Measurements from ENCODE around the gene CCBE1. TPM values are rescaled to one million over a fixed set of nuclear protein-coding genes. Genes with fewer than 3 reads are reported as not detected.

Gene CCBE1
- total RNA-seq, 1 experiment from 2014 or later: 6.5 TPM

DNA sequence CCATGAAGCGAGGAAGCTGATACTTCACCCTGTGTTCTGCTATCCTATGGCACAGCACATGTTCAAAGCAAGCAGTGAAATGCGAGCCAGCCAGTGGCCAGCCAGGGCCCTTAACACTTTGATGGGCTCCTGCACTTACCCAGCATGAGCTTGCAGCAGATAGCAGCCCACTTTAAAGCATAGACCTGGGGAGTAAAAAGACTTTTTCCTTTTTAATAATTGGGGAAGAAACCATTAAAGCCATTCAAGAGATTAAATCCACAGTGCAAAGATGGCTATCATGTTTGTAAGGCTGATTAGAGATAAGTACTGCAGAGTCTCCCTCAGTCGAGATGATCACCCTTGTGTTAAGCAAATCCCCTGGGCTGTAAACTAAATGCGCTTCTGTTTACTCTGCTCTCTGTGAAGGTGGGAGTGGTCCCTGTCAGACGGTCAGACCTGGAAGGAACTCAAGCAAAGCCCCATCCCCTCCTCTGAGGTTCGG is 15.7 kb downstream of the CCBE1 start:
- DNase-seq (ENCODE audit: low read depth): no peak

DNA sequence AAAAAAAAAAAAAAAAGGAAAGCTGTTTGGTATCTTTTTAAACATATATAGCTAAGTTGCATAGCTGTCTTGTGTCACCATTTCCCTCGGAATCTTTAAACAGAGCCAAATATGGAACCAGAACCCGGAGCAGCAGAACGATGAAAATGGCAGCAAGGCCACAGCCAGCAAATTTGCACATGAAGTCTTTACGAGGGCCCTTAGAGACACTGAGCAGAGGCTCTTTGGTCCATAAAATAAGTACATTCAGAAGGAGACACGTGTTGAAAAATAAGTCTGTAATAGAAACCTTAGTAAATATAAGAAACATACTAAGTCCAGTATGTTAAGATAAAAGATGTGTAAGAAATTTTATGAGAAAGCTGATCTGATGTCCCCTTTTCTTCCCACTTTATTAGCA is 16.2 kb downstream of the CCBE1 start:
- DNase-seq (ENCODE audit: low read depth): no peak

DNA sequence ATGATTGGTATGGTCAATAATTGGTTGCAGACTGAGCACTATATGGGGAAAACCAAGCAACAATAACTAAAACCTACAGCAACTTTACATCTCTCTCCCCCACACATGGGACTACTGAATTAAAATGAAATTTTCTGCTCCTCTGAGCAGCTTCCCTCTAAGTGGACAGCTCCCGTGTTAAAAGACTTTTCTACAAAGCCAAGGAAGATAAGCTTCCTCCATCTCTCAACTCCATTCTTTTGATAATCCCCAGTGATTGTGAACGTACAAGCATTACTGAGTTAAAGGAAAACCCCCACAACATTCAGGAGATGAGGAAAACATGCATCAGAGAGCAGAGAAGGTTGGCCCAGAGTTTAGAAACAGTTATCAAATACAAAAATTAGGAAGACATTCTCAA is 21.9 kb downstream of the CCBE1 start:
- DNase-seq (ENCODE audit: low read depth): no peak

DNA sequence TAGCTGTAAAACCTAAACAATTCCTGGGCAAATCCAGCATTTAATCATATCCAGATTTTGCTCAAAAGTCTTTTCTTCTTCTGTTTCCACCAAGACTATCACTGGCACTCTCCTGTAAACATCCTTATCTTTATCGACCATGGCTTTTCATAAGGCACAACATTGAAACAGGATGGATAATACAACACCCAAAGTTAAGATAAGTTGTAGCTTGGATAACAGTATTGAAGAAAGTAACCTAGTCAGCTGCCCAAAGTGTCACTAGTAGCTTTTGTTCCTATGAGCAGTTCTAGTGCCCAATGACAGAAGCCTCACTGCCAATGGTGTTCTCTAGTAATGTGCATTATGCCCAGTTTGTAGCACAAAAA is 22.3 kb downstream of the CCBE1 start:
- no peak for DNase-seq (ENCODE audit: low read depth)

DNA sequence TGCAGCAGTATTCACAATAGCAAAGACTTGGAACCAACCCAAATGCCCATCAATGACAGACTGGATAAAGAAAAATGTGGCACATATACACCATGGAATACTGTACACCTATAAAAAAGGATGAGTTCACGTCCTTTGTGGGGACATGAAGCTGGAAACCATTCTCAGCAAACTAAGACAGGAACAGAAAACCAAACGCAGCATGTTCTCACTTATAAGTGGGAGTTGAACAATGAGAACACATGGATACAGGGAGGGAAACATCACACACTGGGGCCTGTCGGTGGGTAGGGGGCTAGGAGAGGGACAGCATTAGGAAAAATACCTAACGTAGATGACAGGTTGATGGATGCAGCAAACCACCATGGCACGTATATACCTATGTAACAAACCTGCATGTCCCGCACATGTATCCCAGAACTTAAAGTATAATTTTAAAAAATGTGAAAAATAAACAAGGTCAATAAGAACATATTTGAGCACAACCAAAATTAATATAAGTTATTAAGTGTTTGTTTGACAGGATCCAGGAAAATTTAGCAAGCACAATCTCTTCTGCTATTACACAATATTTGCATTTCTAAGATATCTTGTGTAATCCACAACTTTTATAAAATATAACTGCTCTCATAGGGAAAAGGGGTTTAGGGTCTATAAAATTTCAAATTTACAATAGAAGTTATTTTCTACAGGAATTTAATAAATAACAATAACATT is 22.9 kb downstream of the CCBE1 start:
- no peak for DNase-seq (ENCODE audit: low read depth)

DNA sequence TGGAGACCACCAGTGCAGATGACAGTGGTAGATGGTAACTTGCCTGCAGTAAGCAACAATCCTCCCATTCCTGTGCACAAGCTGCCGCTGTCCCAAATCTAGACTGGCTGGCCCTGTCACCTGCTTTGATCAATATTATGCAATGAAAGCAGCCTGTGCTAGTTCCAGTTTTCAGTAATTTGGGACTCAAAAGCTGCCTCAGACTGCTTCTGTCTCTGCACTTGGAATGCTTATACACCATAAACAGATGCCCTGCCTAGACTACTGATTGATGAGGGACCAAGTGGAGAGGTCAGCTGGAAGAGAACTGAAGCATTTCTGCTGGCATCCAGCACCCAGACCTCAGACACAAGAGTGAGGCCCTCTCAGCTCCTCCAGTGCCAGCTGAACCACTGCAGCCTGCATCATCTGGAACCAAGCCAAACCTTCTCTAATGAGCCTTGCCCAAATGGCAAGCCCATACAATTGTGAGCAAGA is 24.9 kb downstream of the CCBE1 start:
- DNase-seq (ENCODE audit: low read depth): peak; percentile 53

DNA sequence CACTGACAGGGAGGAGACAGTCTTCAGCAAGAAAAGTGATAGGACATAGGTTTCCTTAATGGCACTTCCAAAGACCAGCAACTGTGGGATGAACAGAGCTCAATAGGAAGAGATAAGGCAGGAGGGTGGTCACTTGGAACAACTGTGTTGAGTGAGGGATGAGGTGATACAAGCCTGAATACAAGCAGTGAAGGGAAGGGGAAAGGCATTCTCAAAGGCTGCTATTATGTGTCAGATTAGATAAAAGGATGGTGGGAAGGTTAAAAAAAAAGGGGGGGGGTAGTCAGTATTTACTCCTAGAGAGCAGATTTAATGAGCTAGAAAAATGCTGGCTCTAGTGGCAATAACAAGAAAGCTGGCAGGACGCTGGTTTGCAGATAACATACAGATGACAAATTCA is 25.7 kb downstream of the CCBE1 start:
- no peak for DNase-seq (ENCODE audit: low read depth)

DNA sequence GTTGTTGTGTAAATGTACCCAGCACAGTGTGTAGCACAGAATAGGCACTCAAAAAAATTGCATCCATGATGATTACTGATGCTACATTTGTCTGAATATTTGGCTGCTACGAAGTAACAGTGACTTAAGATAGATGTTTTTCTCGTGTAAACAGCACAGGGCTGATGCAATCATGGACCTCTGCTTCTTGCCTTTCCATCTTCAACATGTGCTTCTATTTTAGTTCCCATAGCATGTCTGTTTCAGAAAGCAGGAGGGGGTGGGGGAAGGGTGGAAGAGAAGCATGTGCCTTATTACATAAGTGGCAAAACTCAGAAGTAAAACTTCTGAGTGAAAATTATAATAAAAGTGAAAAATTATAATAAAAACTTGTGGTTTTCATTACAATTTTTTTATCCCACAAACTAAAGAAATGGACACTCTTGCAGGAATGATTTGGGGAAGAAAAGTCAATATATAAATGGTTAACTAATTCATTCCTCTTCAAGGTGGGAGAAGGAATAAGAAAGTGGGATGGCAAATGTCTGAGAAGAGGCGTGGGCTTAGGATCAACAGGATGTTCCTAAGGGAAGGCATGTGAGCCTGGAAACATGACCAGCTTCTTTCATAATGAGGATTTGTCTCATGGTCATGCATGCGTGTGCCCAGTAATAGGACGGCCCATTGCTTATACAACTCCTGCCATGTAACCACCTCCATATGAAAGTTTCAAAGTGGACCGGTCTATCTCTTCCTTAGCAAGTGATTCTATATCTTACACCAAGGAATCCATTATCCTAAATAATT is 27.2 kb downstream of the CCBE1 start:
- DNase-seq (ENCODE audit: low read depth): no peak

DNA sequence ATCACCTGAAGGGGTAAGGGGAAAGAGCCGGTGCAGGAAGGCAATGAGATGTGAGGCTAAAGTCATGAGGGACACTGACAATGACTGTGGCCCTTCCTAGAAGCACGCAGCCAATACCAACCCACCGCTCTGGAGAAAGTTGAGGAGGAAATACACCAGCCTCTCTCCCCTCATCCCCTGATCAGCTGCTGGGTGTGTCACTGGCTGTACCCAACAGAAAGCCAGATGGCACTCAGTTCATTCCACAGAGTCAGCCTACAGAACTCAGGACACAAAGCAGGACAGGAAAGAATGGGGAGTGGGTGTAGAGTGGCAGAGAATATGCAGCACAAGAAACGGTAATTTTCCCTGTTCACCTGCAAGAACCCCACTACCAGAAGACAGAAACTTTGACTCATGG is 29.7 kb downstream of the CCBE1 start:
- DNase-seq (ENCODE audit: low read depth): no peak

DNA sequence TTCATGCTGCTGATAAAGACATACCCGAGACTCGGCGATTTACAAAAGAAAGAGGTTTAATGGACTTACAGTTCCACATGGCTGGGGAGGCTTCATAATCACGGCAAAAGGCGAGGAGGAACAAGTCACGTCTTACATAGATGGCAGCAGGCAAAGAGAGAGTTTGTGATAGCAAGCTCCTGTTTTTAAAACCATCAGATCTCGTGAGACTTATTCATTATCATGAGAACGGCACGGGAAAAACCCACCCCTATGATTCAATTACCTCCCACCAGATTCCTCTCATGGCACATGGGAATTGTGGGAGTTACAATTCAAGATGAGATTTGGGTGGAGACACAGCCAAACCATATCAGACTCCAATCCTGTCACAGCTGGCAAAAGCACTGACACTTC is 31.2 kb downstream of the CCBE1 start:
- peak; percentile 36 for DNase-seq (ENCODE audit: low read depth)

DNA sequence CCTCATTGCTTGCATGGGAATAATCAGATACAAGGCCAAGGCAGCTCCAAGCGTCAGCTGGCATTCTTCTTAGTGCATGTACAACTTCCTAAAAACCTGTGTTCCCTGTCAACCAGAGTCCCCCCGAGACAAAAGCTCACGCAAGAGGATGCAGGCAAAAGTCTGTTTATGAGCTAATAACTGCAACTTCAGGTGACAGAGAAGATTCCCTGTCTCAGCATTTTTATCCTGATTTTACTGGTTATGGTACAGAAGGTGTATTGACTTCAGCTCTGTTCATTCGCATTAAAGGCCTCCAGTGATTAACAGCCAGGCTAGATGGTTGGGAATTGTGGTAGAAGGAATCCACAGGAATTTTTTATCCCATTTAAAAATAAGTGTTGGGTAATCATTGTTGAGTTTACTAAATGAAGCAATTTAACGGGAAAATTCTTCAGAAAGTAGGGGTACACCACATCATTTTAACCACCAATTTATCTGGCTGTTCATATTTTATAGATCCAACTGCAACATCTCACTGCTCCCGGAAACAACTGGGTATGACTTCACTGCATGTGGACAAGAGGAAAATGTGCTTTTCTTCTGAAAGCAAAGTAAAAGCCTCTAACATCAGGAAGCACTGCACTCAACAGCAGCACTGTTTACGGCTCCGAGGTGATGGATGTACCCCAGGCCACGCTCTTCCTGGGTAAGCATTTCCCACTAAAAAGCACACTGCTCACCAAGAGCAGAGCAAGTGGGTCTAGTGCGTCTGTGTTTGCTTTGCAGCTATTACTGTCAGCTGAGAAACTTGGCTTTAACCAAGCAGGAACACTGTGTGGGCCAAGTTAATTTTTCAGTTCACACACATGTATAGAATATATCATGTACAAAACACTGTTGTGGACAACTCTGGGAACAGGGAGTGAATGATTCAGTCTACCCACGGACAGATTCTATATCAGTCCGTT is 31.9 kb downstream of the CCBE1 start:
- peak; percentile 9 for DNase-seq (ENCODE audit: low read depth)

DNA sequence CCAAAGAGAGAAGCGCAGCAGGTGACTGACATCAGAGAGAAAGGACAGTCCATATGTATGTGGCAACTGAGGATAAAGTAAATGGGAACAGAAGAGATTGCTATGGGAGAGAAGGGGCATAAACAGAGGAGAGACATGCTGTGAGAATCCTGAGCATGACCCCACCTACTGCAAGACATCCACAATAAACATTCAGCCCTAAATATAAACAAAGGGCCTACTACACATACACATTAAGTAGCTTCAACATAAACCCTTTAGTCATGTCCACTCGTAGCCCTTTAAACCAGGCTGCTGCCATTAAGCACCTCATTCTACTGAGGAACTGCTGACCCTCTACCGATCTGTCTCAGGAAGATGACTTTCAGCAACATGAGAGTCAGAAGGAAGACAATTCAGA is 32.9 kb downstream of the CCBE1 start:
- DNase-seq (ENCODE audit: low read depth): no peak

DNA sequence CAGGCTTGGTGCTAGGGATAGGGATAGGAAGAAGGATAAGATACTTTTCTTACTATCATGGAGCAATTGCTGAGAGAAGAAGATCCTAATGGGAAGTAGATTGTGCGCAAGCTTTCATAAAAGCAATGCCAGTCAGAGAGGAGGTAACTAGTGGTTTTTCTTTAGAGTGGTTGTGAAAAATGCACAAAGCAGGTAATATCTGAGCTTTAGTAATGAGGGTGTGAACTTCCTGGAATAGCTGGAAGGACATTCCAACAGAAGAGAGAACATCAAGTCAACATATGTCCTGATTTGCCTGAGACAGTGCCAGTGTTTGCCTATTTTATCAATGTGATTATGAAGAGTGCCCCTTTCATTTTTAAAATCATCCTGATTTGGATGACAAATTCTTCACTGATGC is 34.1 kb downstream of the CCBE1 start:
- DNase-seq (ENCODE audit: low read depth): no peak

DNA sequence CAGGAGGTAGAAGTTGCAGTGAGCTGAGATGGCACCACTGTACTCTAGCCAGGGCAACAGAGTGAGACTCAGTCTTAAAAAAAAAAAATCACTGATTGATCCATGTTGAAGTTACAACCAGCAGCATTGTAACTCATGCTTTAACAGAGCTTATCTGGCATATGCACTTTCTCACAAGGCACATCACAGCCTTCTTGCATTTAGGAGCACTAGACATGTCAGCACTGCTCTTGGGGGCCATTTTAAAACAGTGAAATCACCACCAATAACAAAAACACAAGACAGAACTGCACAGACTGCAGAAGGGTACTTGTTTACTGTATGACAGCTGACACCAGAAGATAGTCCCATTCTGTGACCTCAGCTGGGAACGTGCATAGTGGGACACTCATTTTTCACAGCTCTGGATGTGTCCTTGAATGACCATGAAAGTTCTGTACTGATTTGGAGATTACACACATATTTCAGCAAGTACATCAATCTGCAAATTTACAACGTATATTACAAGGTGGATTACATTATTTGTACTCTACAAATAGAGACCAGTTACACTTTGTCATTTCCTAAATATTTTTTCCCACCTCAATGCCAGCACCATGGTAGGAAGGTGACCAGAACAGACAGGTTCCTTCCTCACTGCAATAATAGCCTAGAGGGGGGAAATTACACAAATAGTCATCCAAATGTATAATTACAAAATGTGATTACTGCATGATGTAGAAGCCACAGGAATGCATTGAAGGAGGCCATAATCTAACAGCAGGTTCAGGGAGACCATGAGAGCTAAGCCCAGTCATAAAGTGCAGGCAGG is 35.1 kb downstream of the CCBE1 start:
- peak; percentile 79 for DNase-seq (ENCODE audit: low read depth)

DNA sequence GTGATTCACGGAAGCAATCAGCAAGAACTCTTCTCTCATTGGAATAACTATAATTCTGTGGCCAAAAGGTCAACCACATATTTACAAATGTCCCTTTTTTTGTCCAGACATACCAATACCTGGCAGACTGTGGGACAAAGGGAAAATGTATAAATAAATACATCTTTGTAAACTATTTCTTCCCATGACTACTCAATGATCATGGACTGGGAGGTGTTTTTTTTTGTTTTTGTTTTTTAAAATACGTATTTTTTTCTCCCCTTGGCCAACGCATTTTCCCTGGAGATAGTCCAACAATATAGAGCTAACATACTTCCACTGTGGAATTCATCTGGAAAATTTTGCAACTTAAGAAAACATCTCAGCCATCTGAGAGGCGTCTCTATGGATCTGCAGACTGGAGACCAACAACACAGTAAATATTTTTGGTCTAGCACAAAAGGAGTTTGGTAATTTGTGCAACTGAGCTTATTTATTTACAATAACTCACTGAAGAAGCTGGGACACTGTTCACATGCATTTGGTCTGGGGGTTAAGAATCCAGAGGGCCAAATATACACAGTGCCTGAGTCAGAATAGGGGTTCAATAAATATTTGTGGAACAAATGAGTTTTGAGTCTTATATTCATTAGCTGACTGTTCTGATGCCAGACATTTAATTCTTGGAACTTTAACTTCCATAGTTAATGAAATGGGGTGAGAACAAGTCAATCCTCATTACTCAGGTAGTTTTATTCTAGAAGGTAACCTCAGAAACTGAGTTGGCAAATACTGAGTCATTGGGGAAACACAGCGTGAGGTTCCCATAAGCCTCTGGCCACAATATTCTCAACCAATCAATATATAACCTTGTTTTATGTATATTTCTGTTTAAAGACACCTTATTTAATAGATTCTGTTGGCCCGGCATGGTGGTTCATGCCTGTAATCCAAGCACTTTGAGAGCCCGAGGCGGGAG is 36.2 kb downstream of the CCBE1 start:
- DNase-seq (ENCODE audit: low read depth): peak; percentile 29

DNA sequence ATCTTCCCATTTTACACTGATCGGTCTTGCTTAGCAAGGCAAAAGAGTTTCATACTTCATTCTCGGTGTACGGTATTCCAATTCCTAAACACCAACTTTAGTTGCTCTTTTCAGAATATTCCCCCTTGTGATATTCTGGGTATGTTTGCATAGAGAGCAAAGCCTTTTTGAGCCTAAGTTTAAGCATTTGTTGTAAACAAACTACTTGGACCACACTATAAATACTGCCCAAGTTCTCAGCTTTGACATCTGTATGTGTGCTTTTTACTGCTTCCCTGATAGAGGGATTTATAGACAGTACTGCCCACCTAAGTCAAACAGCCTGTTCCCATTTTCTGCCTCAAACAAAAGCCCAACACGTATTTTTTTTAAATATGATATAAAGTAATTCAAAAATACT is 36.9 kb downstream of the CCBE1 start:
- DNase-seq (ENCODE audit: low read depth): no peak

DNA sequence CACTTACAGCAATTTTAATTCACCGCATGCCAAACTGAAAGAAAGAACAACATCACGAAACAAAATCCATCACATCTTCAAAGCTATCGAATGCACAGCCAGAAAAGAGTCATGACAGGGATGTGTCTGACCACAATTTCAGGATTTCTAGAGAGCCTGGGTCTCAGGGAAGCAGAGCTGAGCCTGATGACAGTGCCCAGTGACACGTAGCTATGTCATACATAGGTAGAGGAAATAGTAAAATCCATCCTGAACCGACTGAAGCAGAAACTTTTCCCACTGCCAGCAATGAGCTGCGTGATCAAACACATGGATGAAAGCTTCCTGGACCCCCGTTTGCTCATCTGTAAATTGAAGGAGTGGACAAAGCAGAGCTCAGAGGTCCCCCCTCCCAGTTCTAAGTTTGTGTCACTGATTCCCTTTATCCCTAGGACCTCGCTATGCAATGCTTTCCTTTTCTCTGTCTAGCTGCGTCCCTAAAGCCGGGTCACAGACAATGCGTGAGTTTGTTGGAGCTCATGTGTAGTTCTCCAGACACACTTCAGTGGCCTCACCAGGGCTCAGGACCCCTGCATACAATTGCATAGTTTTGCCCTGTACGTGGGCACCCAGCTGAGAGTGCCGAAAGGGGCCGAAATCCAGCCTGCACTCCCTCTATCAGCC is 37.6 kb downstream of the CCBE1 start:
- DNase-seq (ENCODE audit: low read depth): peak; percentile 22

DNA sequence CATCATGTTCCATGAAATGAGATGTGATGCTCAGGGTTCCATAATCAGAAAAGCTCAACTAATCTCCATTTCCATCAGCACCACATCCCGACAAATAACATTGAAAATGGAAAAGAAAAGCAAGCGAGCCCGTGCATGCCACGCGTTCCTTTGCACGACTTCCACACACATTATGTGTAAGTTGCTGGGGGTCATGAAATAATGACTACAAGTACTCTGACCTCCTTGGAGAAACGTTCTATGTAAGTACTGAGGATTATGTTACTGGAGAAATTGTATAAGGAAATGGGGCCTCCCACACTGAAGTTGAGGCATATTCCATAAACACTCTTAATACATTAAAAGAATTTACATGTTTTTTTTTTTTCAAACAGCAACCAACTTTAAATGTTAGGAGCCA is 38.3 kb downstream of the CCBE1 start:
- DNase-seq (ENCODE audit: low read depth): no peak

DNA sequence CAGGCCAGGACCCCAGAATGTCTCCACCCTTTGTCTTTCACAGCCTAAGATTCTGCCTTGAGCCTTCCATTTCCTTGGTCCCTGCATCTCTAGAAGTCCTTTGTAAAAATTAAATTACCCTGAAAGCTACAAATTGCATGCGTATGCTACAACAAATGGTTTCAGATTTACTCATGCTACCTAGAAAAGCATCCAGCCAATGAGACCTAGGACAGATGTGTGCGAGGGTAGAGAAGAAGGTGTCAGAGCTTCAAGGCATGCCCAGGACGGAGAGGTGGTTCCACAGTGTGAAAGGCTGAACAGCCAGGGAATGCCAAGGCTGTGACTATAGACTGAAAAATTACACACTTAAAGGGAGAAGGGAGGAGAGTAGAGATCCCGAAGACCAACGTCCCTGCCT is 40.2 kb downstream of the CCBE1 start:
- DNase-seq (ENCODE audit: low read depth): no peak
